Left cardiac atrium (tissue), 4 donors: ENCODE results near the gene RPH3AL. TPM values are rescaled to one million over a fixed set of nuclear protein-coding genes. Genes with fewer than 3 reads are reported as not detected.
A peak's percentile ranks its signal among the peaks of the same experiment; 100 is the strongest.
"Not testable (repeated sequence)": the region's sequence is repeated elsewhere in the genome, so short reads cannot be mapped to it uniquely, and the experiment has no call there.

ENCODE experiments used
- ATAC-seq, 2 donors: fragments of 200-7000 bp; cut with Tn5 transposase; one replicate each; pipeline ENCODE4 v1.9.1; 2020; ENCODE audit warnings: mild to moderate bottlenecking in 2 of 2, moderate library complexity in 2 of 2
- DNase-seq: peaks from one replicate; pipeline ENCODE4 v3.0.0-alpha.2; 2020
- intact Hi-C, 2 donors: fragments of 100-400 bp; cut with DNase I; formaldehyde crosslinking; loops; one replicate each; pipeline versions ENCODE4 v1.14.1 to v1.15.1; 2022 to 2023
- total RNA-seq, 2 donors: library from RNA; stranded (reverse); fragmentation: NEBNext Ultra II Directional; extraction: Animal tissue kit (Norgen Biotek cat#: 25700); gene quantifications; one replicate each; pipeline ENCODE4 v1.2.1, GENCODE V29; 2021
- donor health status: DM: no; HTN: yes; CAD: no.
- donor health status: DM: no; HTN: yes; CAD: no; lungs with severe emphysema.
- donor health status: DM: yes; HTN: yes; CAD: no.
- donor health status: Dilated cardiomyopathy.

Gene RPH3AL
- total RNA-seq, 2 donors from 2014 or later: 5.9 to 10.9 TPM

DNA sequence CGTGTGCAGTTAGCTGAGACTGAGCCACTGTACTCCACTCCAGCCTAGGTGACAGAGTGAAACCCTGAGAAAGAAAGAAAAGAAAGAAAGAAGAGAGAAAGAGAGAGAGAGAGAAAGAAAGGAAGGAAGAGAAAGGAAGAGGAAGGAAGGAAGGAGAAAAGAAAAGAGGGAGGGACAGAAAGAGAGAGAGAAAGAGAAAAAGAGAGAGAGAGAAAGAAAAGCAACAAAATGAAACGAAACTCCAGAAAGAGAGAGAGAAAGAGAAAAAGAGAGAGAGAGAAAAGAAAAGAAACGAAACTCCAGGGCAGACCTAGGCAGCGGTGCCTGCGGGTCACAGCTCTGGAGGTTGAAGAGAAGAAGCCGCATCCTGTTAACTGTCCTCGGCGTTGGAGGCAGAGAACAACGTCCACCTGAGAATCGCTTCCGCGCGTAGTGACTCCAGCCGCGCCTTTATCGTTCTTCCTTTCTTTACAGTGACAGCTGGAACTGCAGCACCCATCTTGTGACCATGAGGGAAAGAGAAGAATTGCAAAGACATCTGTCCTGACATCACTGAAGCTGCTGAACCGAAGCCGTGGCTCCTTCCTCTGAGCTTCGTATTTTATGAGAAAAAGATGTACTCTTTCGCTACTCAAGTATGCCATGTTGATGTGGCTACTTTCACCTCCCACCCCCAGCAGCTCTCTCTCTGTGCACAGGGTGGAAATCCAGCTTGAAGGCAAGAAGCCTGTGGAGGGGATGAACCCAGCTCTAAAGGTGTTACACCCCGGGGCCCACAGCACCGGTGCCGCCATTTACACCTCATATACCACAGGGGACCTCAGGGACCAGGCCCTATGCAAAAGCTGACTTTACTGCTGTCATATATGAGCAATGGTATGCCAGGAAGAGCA, 114.3 kb downstream of the RPH3AL start:
- ATAC-seq (no peak), DNase-seq (peak; percentile 5)
- intact Hi-C loops: no loop called here

DNA sequence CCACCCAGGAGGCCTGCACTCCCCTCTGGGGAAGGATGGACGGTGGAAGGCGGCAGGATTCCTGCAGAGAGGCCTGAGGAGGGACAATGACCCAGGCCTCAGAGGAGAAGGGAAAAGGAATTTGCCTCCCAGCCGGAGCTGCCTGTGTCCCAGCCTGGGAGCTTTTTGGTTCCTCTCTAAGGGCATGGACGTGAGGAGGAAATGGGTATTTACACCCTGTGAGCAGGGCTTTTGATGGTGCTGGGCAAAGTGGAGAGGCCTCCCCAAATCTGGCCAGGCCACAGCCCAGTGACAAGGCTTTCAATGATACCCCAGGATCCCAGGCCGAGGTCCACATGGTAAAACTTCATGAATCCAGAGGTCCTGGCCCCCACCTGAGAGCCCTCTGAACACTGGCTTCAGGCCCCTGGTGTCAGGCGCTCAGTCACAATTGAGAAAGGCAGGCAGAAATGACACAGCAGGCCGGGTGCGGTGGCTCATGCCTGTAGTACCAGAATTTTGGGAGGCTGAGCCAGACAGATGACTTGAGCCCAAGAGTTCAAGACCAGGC, 115.1 kb downstream of the RPH3AL start:
- intact Hi-C loops: no loop called here
- peak; percentile 3 for DNase-seq
- no peak for ATAC-seq

GRCh38 chr17:236641-237405, 115.8 kb downstream of the RPH3AL start:
- intact Hi-C loops: no loop called here
- ATAC-seq: no peak

GRCh38 chr17:235831-236640, 116.6 kb downstream of the RPH3AL start:
- ATAC-seq (no peak), DNase-seq (peak; percentile 21)

More at GRCh38 chr17:236641-237405, 115.8 kb downstream of the RPH3AL start:
- DNase-seq: peak; percentile 16

DNA sequence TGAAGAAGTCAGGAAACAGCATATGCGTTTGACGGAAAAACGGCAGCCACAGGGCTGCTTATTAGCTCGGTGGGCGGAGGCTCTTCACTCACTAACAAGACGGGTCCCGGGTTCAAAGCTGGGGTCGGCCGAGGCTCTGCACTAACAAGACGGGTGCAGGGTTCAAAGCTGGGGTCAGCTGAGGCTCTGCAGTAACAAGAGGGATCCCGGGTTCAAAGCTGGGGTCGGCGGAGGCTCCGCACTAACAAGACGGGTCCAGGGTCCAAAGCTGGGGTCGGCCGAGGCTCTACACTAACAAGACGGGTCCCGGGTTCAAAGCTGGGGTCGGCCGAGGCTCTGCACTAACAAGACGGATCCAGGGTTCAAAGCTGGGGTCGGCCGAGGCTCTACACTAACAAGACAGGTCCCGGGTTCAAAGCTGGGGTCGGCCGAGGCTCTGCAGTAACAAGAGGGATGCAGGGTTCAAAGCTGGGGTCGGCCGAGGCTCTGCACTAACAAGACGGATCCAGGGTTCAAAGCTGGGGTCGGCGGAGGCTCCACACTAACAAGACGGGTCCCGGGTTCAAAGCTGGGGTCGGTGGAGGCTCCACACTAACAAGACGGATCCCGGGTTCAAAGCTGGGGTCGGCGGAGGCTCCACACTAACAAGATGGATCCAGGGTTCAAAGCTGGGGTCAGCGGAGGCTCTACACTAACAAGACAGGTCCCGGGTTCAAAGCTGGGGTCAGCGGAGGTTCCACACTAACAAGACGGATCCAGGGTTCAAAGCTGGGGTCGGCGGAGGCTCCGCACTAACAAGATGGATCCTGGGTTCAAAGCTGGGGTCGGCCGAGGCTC, 117.4 kb downstream of the RPH3AL start:
- DNase-seq: peak; percentile 18
- intact Hi-C loops: loop anchor here in 1 of 2 donors (5.0 kb wide), 1 partner anchor 77 kb away; no protein-coding TSS in a partner anchor
- not testable (repeated sequence) for ATAC-seq

More at GRCh38 chr17:235831-236640, 116.6 kb downstream of the RPH3AL start:
- intact Hi-C loops: no loop called here

DNA sequence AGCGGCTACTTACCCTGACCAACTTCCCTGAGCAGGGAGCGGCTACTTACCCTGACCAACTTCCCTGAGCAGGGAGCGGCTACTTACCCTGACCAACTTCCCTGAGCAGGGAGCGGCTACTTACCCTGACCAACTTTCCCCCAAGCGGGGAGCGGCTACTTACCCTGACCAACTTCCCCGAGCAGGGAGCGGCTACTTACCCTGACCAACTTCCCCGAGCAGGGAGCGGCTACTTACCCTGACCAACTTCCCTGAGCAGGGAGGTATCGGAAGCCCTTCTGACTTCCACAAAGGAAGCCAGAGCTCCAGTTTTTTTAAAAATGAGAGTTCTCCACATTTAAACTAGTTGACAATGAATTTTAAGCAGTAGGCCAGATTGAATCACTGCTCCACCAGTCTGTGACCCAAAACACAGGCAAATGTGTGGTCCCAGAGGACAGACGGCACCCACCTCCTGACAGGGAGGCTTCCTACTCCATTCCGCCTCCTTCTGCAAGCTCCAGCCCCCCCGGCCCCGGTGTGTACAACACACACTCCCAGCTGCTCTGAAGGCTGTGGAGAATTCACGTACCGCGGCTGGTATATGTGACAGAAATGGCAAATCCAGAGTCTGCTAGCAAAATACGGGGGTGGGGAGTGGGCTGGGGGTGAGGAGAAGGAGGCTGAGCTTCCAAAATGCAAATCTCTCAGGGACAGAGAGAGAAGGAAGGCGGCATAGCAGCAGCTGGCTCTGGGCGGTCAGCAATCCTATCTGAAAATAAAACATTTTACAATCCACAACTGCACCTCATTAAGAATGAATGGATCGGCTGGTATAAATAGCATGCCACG, 118.2 kb downstream of the RPH3AL start:
- ATAC-seq: not testable (repeated sequence)
- intact Hi-C loops: loop anchor here in 1 of 2 donors (5.0 kb wide), 1 partner anchor 78 kb away; no protein-coding TSS in a partner anchor
- peak; percentile 16 for DNase-seq

DNA sequence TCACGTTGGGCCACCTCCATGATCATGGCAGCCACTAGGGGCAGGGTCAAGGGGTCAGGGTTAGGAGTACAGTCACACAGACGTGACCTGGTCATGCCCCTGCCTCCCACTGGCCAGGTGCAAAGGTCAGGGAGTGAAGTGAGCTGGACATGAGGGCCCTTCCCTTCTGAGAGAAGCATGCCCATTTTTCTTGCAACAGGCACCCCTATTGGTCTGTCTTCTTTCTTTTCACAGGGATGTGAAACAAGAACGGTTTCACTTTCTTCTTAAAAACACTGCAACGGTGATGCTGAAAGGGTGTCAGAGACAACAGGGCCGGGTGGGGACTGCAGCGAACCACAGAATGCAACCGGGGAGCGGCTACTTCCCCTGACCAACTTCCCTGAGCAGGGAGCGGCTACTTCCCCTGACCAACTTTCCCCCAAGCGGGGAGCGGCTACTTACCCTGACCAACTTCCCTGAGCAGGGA, 119.1 kb downstream of the RPH3AL start:
- ATAC-seq (peak in 1 of 2 donors; percentile 24), DNase-seq (peak; percentile 47)
- intact Hi-C loops: loop anchor here in 1 of 2 donors (5.0 kb wide), 1 partner anchor 79 kb away; no protein-coding TSS in a partner anchor

DNA sequence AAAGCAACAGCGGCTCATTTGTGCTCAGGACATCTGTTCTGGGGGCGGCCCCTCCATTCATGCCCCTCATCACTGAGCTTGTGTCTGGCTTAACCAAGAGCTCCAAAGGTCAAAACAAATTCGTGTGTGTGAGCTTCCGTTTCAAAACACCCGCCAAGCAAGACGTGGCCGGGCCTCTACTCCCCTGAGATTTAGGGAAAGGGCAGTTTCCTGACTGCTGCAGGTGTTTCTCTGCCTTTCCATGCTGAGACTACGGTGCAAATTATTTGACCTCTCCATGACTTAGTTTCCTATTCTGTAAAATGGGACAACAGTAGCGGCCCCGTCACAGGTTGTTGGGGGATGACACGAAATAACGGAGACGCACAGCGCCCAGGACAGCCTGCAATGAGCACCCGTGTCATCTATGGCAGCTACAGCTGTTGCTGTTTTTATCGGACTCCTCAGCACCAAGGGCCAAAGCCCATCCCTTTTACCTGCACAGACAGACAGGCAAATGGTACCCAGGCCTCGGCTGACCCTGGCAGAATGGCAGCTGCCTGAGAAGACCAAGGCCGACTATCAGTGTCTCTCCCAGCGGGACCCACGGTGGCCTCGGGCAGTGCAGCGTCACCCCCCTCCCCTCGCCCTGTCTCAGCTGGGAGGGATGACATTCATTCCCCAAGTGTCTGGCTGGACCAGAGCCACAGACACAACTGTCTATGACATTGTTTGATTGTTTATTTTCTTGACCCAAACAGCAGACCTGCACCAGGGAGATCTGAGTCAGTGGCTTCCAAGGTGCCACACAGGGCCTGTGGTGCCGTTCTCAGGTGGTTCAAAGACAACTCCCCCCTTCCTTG, 120.4 kb downstream of the RPH3AL start:
- DNase-seq (peak; percentile 15), ATAC-seq (no peak)
- intact Hi-C loops: loop anchor here in 1 of 2 donors (5.0 kb wide), 1 partner anchor 80 kb away; no protein-coding TSS in a partner anchor

DNA sequence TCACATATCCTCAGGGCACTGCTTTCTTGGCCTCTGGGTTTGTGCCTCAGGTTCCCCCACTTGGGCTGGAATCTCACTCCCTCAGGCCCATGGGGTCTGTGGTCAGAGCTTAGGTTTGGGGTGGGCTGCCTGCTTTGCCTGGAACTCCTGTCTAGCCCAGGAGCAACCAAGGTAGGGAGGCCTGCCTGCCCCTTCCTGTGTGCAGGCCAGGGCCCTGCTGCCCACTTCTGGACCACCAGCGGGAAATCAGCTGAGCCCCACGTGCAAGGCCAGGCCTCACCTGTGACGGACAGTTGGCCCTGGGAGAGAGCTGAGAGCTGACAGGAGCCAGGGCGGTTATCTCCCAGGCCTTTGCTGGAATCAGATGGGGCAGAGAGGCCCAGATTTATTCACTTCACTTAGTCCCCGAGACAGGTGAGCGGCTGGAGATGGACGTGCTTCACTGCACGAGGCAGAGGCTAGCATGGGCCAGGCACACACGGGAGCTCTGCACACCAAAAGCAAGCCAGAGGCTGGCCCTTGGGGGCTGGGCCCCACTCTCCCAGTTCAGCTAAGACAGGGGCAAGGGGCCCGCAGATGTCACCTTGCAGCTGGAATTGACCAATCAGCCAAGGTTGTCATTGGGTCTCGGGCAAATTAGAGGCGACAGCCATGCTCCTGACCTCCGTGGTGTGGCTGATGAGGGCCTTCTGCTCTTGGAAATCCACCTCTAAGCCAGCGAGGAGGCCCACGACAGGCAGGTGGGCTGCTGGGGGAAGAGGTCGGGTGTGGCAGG, 121.2 kb downstream of the RPH3AL start:
- DNase-seq (peak; percentile 13), ATAC-seq (no peak)
- intact Hi-C loops: loop anchor here in 1 of 2 donors (5.0 kb wide), 1 partner anchor 81 kb away; no protein-coding TSS in a partner anchor

- intact Hi-C loops: loop anchor here in 1 of 2 donors (5.0 kb wide), 1 partner anchor 82 kb away; no protein-coding TSS in a partner anchor
- no peak for ATAC-seq
- peak; percentile 10 for DNase-seq
These were observed 122.2 kb downstream of the RPH3AL start for GRCh38 chr17:230395-230770.

- ATAC-seq: no peak
- intact Hi-C loops: loop anchor here in 1 of 2 donors (5.0 kb wide), 1 partner anchor 82 kb away; no protein-coding TSS in a partner anchor
- DNase-seq: peak; percentile 12
These were observed 122.8 kb downstream of the RPH3AL start for GRCh38 chr17:229709-230394.

- intact Hi-C loops: no loop called here
- ATAC-seq: no peak
- peak; percentile 20 for DNase-seq
These were observed 123.5 kb downstream of the RPH3AL start for GRCh38 chr17:228951-229708.

GRCh38 chr17:227946-228615, 124.5 kb downstream of the RPH3AL start:
- DNase-seq: peak; percentile 12
- intact Hi-C loops: no loop called here
- no peak for ATAC-seq
